Measurements from ENCODE around the gene TUBA1C. TPM values are rescaled to one million over a fixed set of nuclear protein-coding genes. Genes with fewer than 3 reads are reported as not detected.
A peak's percentile ranks its signal among the peaks of the same experiment; 100 is the strongest.

TUBA1C gene
- total and polyA plus RNA-seq, 2 of the 8 experiments (the other 6 are each of a cell fraction or from before 2014, with no cell fraction given), result 504 to 3,101 TPM

DNA sequence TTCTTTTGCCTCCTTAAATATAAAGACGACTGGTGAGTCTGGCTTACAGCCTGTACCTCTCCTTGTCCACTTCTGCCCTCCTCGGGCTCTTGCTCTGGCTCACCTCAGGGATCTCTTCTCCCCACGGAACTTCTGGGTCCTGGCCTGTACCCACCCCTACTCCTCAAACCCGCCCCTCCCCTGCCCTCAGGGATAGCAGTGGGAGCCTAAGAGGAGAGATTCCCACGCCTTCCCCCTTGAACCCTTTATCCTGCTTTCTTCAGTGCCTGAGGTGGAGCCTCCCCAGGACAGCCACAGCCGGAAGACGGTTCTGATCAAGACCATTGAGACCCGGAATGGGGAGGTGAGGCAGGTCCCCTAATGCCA lies 32.8 kb downstream of the TUBA1C start:
- no peaks in the 10 kb centered on the region for H3K79me2 ChIP-seq (ENCODE audit: control insufficient read depth in 1 of 2, insufficient read depth in 2 of 2, low read length in 2 of 2)
- no peak overlapping the region for H4K91ac ChIP-seq (replicated peaks; ENCODE audit: insufficient read length, low read length)
- H2BK15ac ChIP-seq (ENCODE audit: low read length), result no peak overlapping the region
- H2BK5ac ChIP-seq (ENCODE audit: low read depth, low read length), result no peak overlapping the region
- no peak overlapping the region for H3K4ac ChIP-seq (replicated peaks; ENCODE audit: insufficient read length, low read depth, low read length)
- no peak overlapping the region for H2BK20ac ChIP-seq (ENCODE audit: low read length)
- H4K20me1 ChIP-seq (replicated peaks in 1 of 2; ENCODE audit: control insufficient read depth in 1 of 2, insufficient read depth in 2 of 2, low read length in 2 of 2), result peaks cover 2 to 20% of the 10 kb centered on the region in 2 experiments
- H3K4me2 ChIP-seq (ENCODE audit: insufficient read depth in 1 of 2, low read depth in 2 of 2, low read length in 2 of 2), result peak overlapping the region; percentile 60 to 99
- no peak for DNase-seq (ENCODE audit: low read depth in 1 of 2, low spot score in 2 of 2)
- no peak overlapping the region; the same call in 1 of the 2 replicates for H3K18ac ChIP-seq (ENCODE audit: extremely low read depth, low read length)
- peak overlapping the region in 2 of 4 experiments; percentile 15 to 59; a peak in 3 of 8 replicates for H3K4me3 ChIP-seq (ENCODE audit: extremely low read depth in 1 of 4, insufficient read depth in 2 of 4, low read depth in 3 of 4, low read length in 4 of 4)
- TF ChIP-seq YY1 (IDR thresholded peaks at IDR 0.05; ENCODE audit: low read depth, low read length), result 0 out of 2 replicates have a peak, but pooled peaks have one; percentile 4
- TF ChIP-seq KDM4A (IDR thresholded peaks at IDR 0.05; ENCODE audit: low read depth, low read length, severe bottlenecking), result no peak
- TF ChIP-seq, protein P1, sequence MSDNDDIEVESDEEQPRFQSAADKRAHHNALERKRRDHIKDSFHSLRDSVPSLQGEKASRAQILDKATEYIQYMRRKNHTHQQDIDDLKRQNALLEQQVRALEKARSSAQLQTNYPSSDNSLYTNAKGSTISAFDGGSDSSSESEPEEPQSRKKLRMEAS (IDR thresholded peaks at IDR 0.05), result no peak
- TF ChIP-seq RAD21 (IDR thresholded peaks at IDR 0.05 in 1 of 2, conservative IDR thresholded peaks at IDR 0.05 in 1 of 2; ENCODE audit: low read depth in 2 of 2, low read length in 2 of 2), result no peak
- no peak for TF ChIP-seq GABPA (IDR thresholded peaks at IDR 0.05; ENCODE audit: borderline replicate concordance, insufficient read depth, low read length)
- no peaks in the 10 kb centered on the region for H3K79me1 ChIP-seq (ENCODE audit: low read depth, low read length)
- ChIA-PET POLR2A (ENCODE audit: partially characterized antibody) (interaction anchor here (0.9 to 1.7 kb wide), 6 partner anchors 18 to 45 kb away, joined by 3 to 9 read pairs (median 5); partner anchors contain the start of genes TROAP and TUBA1C), CTCF (ENCODE audit: partially characterized antibody) (interaction anchor here (0.7 to 14.4 kb wide), 27 partner anchors 7 to 513 kb away, joined by 3 to 276 read pairs (median 4); partner anchors contain the start of genes C1QL4, DNAJC22 and TROAP)
- peaks cover 11% of the 10 kb centered on the region; the same call in 1 of the 2 replicates for H3K23me2 ChIP-seq (ENCODE audit: low read depth, low read length)
- WGBS, 2 experiments (ENCODE audit: extremely low coverage in 1 of 2, insufficient coverage in 1 of 2, insufficient read length in 1 of 2, insufficient replicate concordance in 2 of 2, low coverage in 1 of 2, low lambda C conversion rate in 2 of 2, missing lambda C conversion rate in 1 of 2), result 42% methylated on average over 6 of the region's 8 CpGs; no CpG with 5 or more reads in 1 of the 2 experiments
- FAIRE-seq, result no peak
- H2AK5ac ChIP-seq (ENCODE audit: low read depth, low read length), result no peak overlapping the region
- no peak overlapping the region for H3K9ac ChIP-seq (replicated peaks in 1 of 4; ENCODE audit: extremely low read depth in 1 of 4, low read depth in 3 of 4, low read length in 3 of 4)
- no peak overlapping the region for H2AFZ ChIP-seq (ENCODE audit: low read length)
- no peak overlapping the region for H2BK120ac ChIP-seq (replicated peaks; ENCODE audit: low read depth, low read length)
- no peaks in the 10 kb centered on the region for H3K9me3 ChIP-seq (ENCODE audit: insufficient read depth in 2 of 2, low read depth in 1 of 2, low read length in 1 of 2)
- no peak overlapping the region for H4K8ac ChIP-seq (ENCODE audit: extremely low read depth, insufficient read depth, low read length)
- H3K27me3 ChIP-seq (replicated peaks in 1 of 4; ENCODE audit: control insufficient read depth in 3 of 4, extremely low read depth in 1 of 4, insufficient read depth in 3 of 4, low read length in 3 of 4), result peaks cover 46 to 63% (median 59%) of the 10 kb centered on the region in 4 experiments
- no peak overlapping the region for H3K14ac ChIP-seq (ENCODE audit: insufficient read length)
- no peak overlapping the region for H2BK12ac ChIP-seq (ENCODE audit: low read depth, low read length)
- no peak overlapping the region for H3K27ac ChIP-seq (ENCODE audit: low read depth, low read length)
- H3K23ac ChIP-seq (ENCODE audit: insufficient read length), result no peak overlapping the region
- no peak overlapping the region for H4K5ac ChIP-seq (ENCODE audit: insufficient read length, low read depth, low read length)
- H3K56ac ChIP-seq (replicated peaks; ENCODE audit: insufficient read length, low read depth, low read length), result no peak overlapping the region
- peaks cover 0 to 35% (median 16%) of the 10 kb centered on the region in 4 experiments; a peak in 6 of 7 replicates for H3K4me1 ChIP-seq (replicated peaks in 1 of 4; ENCODE audit: control insufficient read depth in 3 of 4, insufficient read depth in 4 of 4, low read length in 3 of 4)
- no peaks in the 10 kb centered on the region for H3K36me3 ChIP-seq (ENCODE audit: control insufficient read depth in 2 of 4, insufficient read depth in 4 of 4, low read length in 3 of 4)

Measured in H1 (cell line).